Activated naive CD4-positive, alpha-beta T cell treated with anti-CD3 and anti-CD28 coated beads for 36 hours (primary cell): ENCODE results near the gene GRM5. TPM values are rescaled to one million over a fixed set of nuclear protein-coding genes. Genes with fewer than 3 reads are reported as not detected.

ENCODE experiments used
- CTCF ChIA-PET: fragments of 350-600 bp; sonication (Branson Sonifier 250); formaldehyde crosslinking; loops from one replicate; lab custom pipeline; 2021; ENCODE audit warnings: antibody characterized with exemption; lab: Charles Lee
- DNase-seq: peaks from one replicate; pipeline ENCODE4 v3.0.0-alpha.2; 2020
- H3K27ac Mint-ChIP-seq: one replicate; pipeline ENCODE4 v1.8.0; 2021; ENCODE audit warnings: mild to moderate bottlenecking, mixed read lengths
- H3K27me3 Mint-ChIP-seq: one replicate; pipeline ENCODE4 v1.8.0; 2021; ENCODE audit warnings: low read depth, mixed read lengths
- H3K36me3 Mint-ChIP-seq: one replicate; pipeline ENCODE4 v1.8.0; 2021; ENCODE audit warnings: low read depth, mixed read lengths
- H3K4me1 Mint-ChIP-seq: one replicate; pipeline ENCODE4 v1.8.0; 2021; ENCODE audit warnings: low read depth, mixed read lengths
- H3K4me3 Mint-ChIP-seq: one replicate; pipeline ENCODE4 v1.8.0; 2021; ENCODE audit warnings: mild to moderate bottlenecking, moderate library complexity, mixed read lengths
- H3K9me3 Mint-ChIP-seq: one replicate; pipeline ENCODE4 v1.8.0; 2021; ENCODE audit warnings: mixed read lengths
- intact Hi-C: fragments of 100-400 bp; cut with micrococcal nuclease; formaldehyde crosslinking; loops from one replicate; pipeline ENCODE4 v1.15.1; 2023
- total RNA-seq, 2 experiments: library from RNA; stranded (reverse); gene quantifications; one replicate each; pipeline ENCODE4 v1.2.3, GENCODE V29; 2021

Gene GRM5
- total RNA-seq, 2 experiments from 2014 or later = not detected

- no peak for DNase-seq
- Mint-ChIP-seq H3K27me3 (no peaks in the 10 kb centered on the region), H3K4me3 (no peak overlapping the region), H3K4me1 (no peaks in the 10 kb centered on the region), H3K9me3 (no peaks in the 10 kb centered on the region), H3K36me3 (no peaks in the 10 kb centered on the region), H3K27ac (no peak overlapping the region)
- CTCF ChIA-PET = no interaction called here
- intact Hi-C loops = no loop called here
Measured at GRCh38 chr11:88619071-88619425, 446.7 kb downstream of the GRM5 start.

GRCh38 chr11:88618327-88619070, 447.3 kb downstream of the GRM5 start:
- DNase-seq = no peak
- no peak overlapping the region for H3K27ac Mint-ChIP-seq
- H3K27me3 Mint-ChIP-seq = no peaks in the 10 kb centered on the region
- intact Hi-C loops = no loop called here
- H3K9me3 Mint-ChIP-seq = no peaks in the 10 kb centered on the region
- no peaks in the 10 kb centered on the region for H3K36me3 Mint-ChIP-seq
- CTCF ChIA-PET = no interaction called here
- no peak overlapping the region for H3K4me3 Mint-ChIP-seq
- H3K4me1 Mint-ChIP-seq = no peaks in the 10 kb centered on the region

GRCh38 chr11:88617226-88617625, 448.6 kb downstream of the GRM5 start:
- Mint-ChIP-seq H3K36me3 (no peaks in the 10 kb centered on the region), H3K27me3 (no peaks in the 10 kb centered on the region), H3K4me3 (no peak overlapping the region), H3K9me3 (no peaks in the 10 kb centered on the region), H3K4me1 (no peaks in the 10 kb centered on the region), H3K27ac (no peak overlapping the region)
- DNase-seq = no peak
- intact Hi-C loops = no loop called here
- CTCF ChIA-PET = no interaction called here

GRCh38 chr11:88604260-88604659, 461.5 kb downstream of the GRM5 start:
- no peak for DNase-seq
- CTCF ChIA-PET = no interaction called here
- no peak overlapping the region for H3K27ac Mint-ChIP-seq
- peaks cover 3% of the 10 kb centered on the region for H3K9me3 Mint-ChIP-seq
- H3K4me3 Mint-ChIP-seq = no peak overlapping the region
- intact Hi-C loops = no loop called here
- no peaks in the 10 kb centered on the region for H3K36me3 Mint-ChIP-seq
- no peaks in the 10 kb centered on the region for H3K27me3 Mint-ChIP-seq
- no peaks in the 10 kb centered on the region for H3K4me1 Mint-ChIP-seq

GRCh38 chr11:88603091-88603867, 462.5 kb downstream of the GRM5 start:
- intact Hi-C loops = no loop called here
- peaks cover 4% of the 10 kb centered on the region for H3K4me1 Mint-ChIP-seq
- H3K4me3 Mint-ChIP-seq = no peak overlapping the region
- no peaks in the 10 kb centered on the region for H3K9me3 Mint-ChIP-seq
- no peak for DNase-seq
- H3K36me3 Mint-ChIP-seq = no peaks in the 10 kb centered on the region
- no peaks in the 10 kb centered on the region for H3K27me3 Mint-ChIP-seq
- H3K27ac Mint-ChIP-seq = no peak overlapping the region
- CTCF ChIA-PET = no interaction called here

- no peak for DNase-seq
- peaks cover 1% of the 10 kb centered on the region for H3K9me3 Mint-ChIP-seq
- H3K27ac Mint-ChIP-seq = no peak overlapping the region
- CTCF ChIA-PET = no interaction called here
- no peak overlapping the region for H3K4me3 Mint-ChIP-seq
- no peaks in the 10 kb centered on the region for H3K27me3 Mint-ChIP-seq
- intact Hi-C loops = no loop called here
- H3K4me1 Mint-ChIP-seq = peaks cover 17% of the 10 kb centered on the region
- H3K36me3 Mint-ChIP-seq = no peaks in the 10 kb centered on the region
Measured at GRCh38 chr11:88597387-88597786, 468.4 kb downstream of the GRM5 start.

- H3K27me3 Mint-ChIP-seq = no peaks in the 10 kb centered on the region
Measured at GRCh38 chr11:88596786-88597185, 469.0 kb downstream of the GRM5 start.

GRCh38 chr11:88594274-88594950, 471.4 kb downstream of the GRM5 start:
- intact Hi-C loops = no loop called here
- H3K4me3 Mint-ChIP-seq = no peak overlapping the region
- no peaks in the 10 kb centered on the region for H3K27me3 Mint-ChIP-seq
- no peak for DNase-seq
- no peaks in the 10 kb centered on the region for H3K36me3 Mint-ChIP-seq
- no peak overlapping the region for H3K27ac Mint-ChIP-seq
- CTCF ChIA-PET = interaction anchor here (0.7 kb wide), 1 partner anchor 42 kb away, joined by 4 read pairs; no protein-coding TSS in a partner anchor
- H3K9me3 Mint-ChIP-seq = peaks cover 1% of the 10 kb centered on the region
- H3K4me1 Mint-ChIP-seq = peaks cover 17% of the 10 kb centered on the region

More at GRCh38 chr11:88596786-88597185, 469.0 kb downstream of the GRM5 start:
- DNase-seq = no peak
- H3K4me1 Mint-ChIP-seq = peaks cover 17% of the 10 kb centered on the region
- H3K9me3 Mint-ChIP-seq = peaks cover 1% of the 10 kb centered on the region
- no peak overlapping the region for H3K4me3 Mint-ChIP-seq
- intact Hi-C loops = no loop called here
- no peaks in the 10 kb centered on the region for H3K36me3 Mint-ChIP-seq
- CTCF ChIA-PET = no interaction called here
- no peak overlapping the region for H3K27ac Mint-ChIP-seq

- no peak for DNase-seq
- peaks cover 1% of the 10 kb centered on the region for H3K9me3 Mint-ChIP-seq
- H3K27ac Mint-ChIP-seq = no peak overlapping the region
- H3K27me3 Mint-ChIP-seq = no peaks in the 10 kb centered on the region
- no peaks in the 10 kb centered on the region for H3K36me3 Mint-ChIP-seq
- CTCF ChIA-PET = no interaction called here
- intact Hi-C loops = no loop called here
- peaks cover 9% of the 10 kb centered on the region for H3K4me1 Mint-ChIP-seq
- no peak overlapping the region for H3K4me3 Mint-ChIP-seq
Measured at GRCh38 chr11:88590361-88590760, 475.4 kb downstream of the GRM5 start.

- no peak overlapping the region for H3K27ac Mint-ChIP-seq
- no peak for DNase-seq
- H3K9me3 Mint-ChIP-seq = no peaks in the 10 kb centered on the region
- no peak overlapping the region for H3K4me3 Mint-ChIP-seq
- CTCF ChIA-PET = no interaction called here
- H3K27me3 Mint-ChIP-seq = no peaks in the 10 kb centered on the region
- H3K36me3 Mint-ChIP-seq = no peaks in the 10 kb centered on the region
- H3K4me1 Mint-ChIP-seq = peaks cover 9% of the 10 kb centered on the region
- intact Hi-C loops = no loop called here
Measured at GRCh38 chr11:88583251-88583650, 482.5 kb downstream of the GRM5 start.

GRCh38 chr11:88579466-88579865, 486.3 kb downstream of the GRM5 start:
- Mint-ChIP-seq H3K27ac (no peak overlapping the region), H3K4me1 (no peaks in the 10 kb centered on the region), H3K36me3 (no peaks in the 10 kb centered on the region), H3K9me3 (no peaks in the 10 kb centered on the region), H3K4me3 (no peak overlapping the region), H3K27me3 (peaks cover 2% of the 10 kb centered on the region)
- intact Hi-C loops = no loop called here
- CTCF ChIA-PET = no interaction called here
- no peak for DNase-seq

GRCh38 chr11:88576741-88577140, 489.0 kb downstream of the GRM5 start:
- Mint-ChIP-seq H3K4me3 (no peak overlapping the region), H3K9me3 (no peaks in the 10 kb centered on the region), H3K27me3 (peaks cover 2% of the 10 kb centered on the region), H3K36me3 (no peaks in the 10 kb centered on the region), H3K4me1 (no peaks in the 10 kb centered on the region), H3K27ac (no peak overlapping the region)
- DNase-seq = no peak
- intact Hi-C loops = no loop called here
- CTCF ChIA-PET = no interaction called here
